Measurements from ENCODE around the gene RPP14. TPM values are rescaled to one million over a fixed set of nuclear protein-coding genes. Genes with fewer than 3 reads are reported as not detected.
"Not testable (repeated sequence)": the region's sequence is repeated elsewhere in the genome, so short reads cannot be mapped to it uniquely, and the experiment has no call there.

The RPP14 gene
- 18.6 TPM for total RNA-seq
- polyA plus RNA-seq (ENCODE audit: insufficient read depth in 1 of 8, insufficient read length in 8 of 8, low replicate concordance in 1 of 8): 10 to 100 TPM; 14.3 to 24.6 (median 19.1) TPM
- long read RNA-seq, donor 1, full-length matches to known transcripts: 8 of 8 reads
- long read RNA-seq, donor 1, partial matches to known transcripts: 0 of 8 reads
- long read RNA-seq, donor 1, other reads (novel, unspliced or antisense): 0 of 8 reads
- long read RNA-seq, donor 2, full-length matches to known transcripts: 2 of 2 reads
- long read RNA-seq, donor 2, partial matches to known transcripts: 0 of 2 reads
- long read RNA-seq, donor 2, other reads (novel, unspliced or antisense): 0 of 2 reads
- long read RNA-seq, donor 3, full-length matches to known transcripts: 15 of 15 reads
- long read RNA-seq, donor 3, partial matches to known transcripts: 0 of 15 reads
- long read RNA-seq, donor 3, other reads (novel, unspliced or antisense): 0 of 15 reads
- long read RNA-seq, donor 4, full-length matches to known transcripts: 9 of 9 reads
- long read RNA-seq, donor 4, partial matches to known transcripts: 0 of 9 reads
- long read RNA-seq, donor 4, other reads (novel, unspliced or antisense): 0 of 9 reads
- long read RNA-seq, donor 5, full-length matches to known transcripts: 18 of 18 reads
- long read RNA-seq, donor 5, partial matches to known transcripts: 0 of 18 reads
- long read RNA-seq, donor 5, other reads (novel, unspliced or antisense): 0 of 18 reads
- long read RNA-seq, donor 6, full-length matches to known transcripts: 14 of 29 reads
- long read RNA-seq, donor 6, partial matches to known transcripts: 15 of 29 reads
- long read RNA-seq, donor 6, other reads (novel, unspliced or antisense): 0 of 29 reads
- long read RNA-seq, donor 7, full-length matches to known transcripts: 8 of 8 reads
- long read RNA-seq, donor 7, partial matches to known transcripts: 0 of 8 reads
- long read RNA-seq, donor 7, other reads (novel, unspliced or antisense): 0 of 8 reads
- long read RNA-seq, donor 8, full-length matches to known transcripts: 4 of 4 reads
- long read RNA-seq, donor 8, partial matches to known transcripts: 0 of 4 reads
- long read RNA-seq, donor 8, other reads (novel, unspliced or antisense): 0 of 4 reads
- long read RNA-seq, donor 9, full-length matches to known transcripts: 7 of 7 reads
- long read RNA-seq, donor 9, partial matches to known transcripts: 0 of 7 reads
- long read RNA-seq, donor 9, other reads (novel, unspliced or antisense): 0 of 7 reads
- long read RNA-seq, donor 10, full-length matches to known transcripts: 6 of 6 reads
- long read RNA-seq, donor 10, partial matches to known transcripts: 0 of 6 reads
- long read RNA-seq, donor 10, other reads (novel, unspliced or antisense): 0 of 6 reads
- long read RNA-seq, donor 11, full-length matches to known transcripts: 4 of 4 reads
- long read RNA-seq, donor 11, partial matches to known transcripts: 0 of 4 reads
- long read RNA-seq, donor 11, other reads (novel, unspliced or antisense): 0 of 4 reads

- WGBS (ENCODE audit: insufficient coverage): 4% methylated on average over 68 of the region's 71 CpGs
- peak within 1 kb of the TSS; percentile 95 for H3K4me3 ChIP-seq (ENCODE audit: low read length)
Observed at GRCh38 chr3:58305882-58306711, at the start of gene RPP14, which contains the start of gene HTD2. RPP14 (plus strand) TSS chr3:58306245; CDS start chr3:58310330, 4,085 bp downstream. HTD2 (plus strand) TSS chr3:58306520; CDS start chr3:58317614, 11,094 bp downstream.

GRCh38 chr3:58256511-58256910 lies 49.5 kb upstream of the RPP14 start:
- H3K27ac ChIP-seq (ENCODE audit: low read length): no peak overlapping the region
- WGBS (ENCODE audit: insufficient coverage): no CpG with 5 or more reads among the region's 4 CpGs
- peaks cover 3% of the 10 kb centered on the region for H3K36me3 ChIP-seq (ENCODE audit: control insufficient read depth, insufficient read depth, low read length)
- H3K9me3 ChIP-seq (replicated peaks; ENCODE audit: control insufficient read depth, low read depth, low read length): no peaks in the 10 kb centered on the region
- H3K27me3 ChIP-seq (ENCODE audit: control insufficient read depth, insufficient read depth, low read length): no peaks in the 10 kb centered on the region
- DNase-seq: no peak
- H3K4me1 ChIP-seq (ENCODE audit: control insufficient read depth, insufficient read depth, low read length): no peaks in the 10 kb centered on the region
- H3K4me3 ChIP-seq (ENCODE audit: low read length): no peak overlapping the region

More at GRCh38 chr3:58305882-58306711, at the start of gene RPP14, which contains the start of gene HTD2:
- Histone ChIP-seq H3K27ac (ENCODE audit: low read length) (peak within 1 kb of the TSS; percentile 99), H3K36me3 (ENCODE audit: control insufficient read depth, insufficient read depth, low read length) (peaks cover 29% of the 10 kb centered on the region), H3K4me1 (ENCODE audit: control insufficient read depth, insufficient read depth, low read length) (peaks cover 18% of the 10 kb centered on the region), H3K27me3 (ENCODE audit: control insufficient read depth, insufficient read depth, low read length) (peaks cover 2% of the 10 kb centered on the region), H3K9me3 (replicated peaks; ENCODE audit: control insufficient read depth, low read depth, low read length) (no peaks in the 10 kb centered on the region)
- DNase-seq: peak; percentile 99

GRCh38 chr3:58258392-58259055 lies 47.5 kb upstream of the RPP14 start:
- no peaks in the 10 kb centered on the region for H3K9me3 ChIP-seq (replicated peaks; ENCODE audit: control insufficient read depth, low read depth, low read length)
- peaks cover 3% of the 10 kb centered on the region for H3K36me3 ChIP-seq (ENCODE audit: control insufficient read depth, insufficient read depth, low read length)
- 69% methylated on average over 7 of the region's 10 CpGs for WGBS (ENCODE audit: insufficient coverage)

GRCh38 chr3:58260261-58260731 lies 45.7 kb upstream of the RPP14 start:
- peaks cover 3% of the 10 kb centered on the region for H3K36me3 ChIP-seq (ENCODE audit: control insufficient read depth, insufficient read depth, low read length)
- 90% methylated on average over 2 of the region's 6 CpGs for WGBS (ENCODE audit: insufficient coverage)

More at GRCh38 chr3:58258392-58259055, 47.5 kb upstream of the RPP14 start:
- no peaks in the 10 kb centered on the region for H3K4me1 ChIP-seq (ENCODE audit: control insufficient read depth, insufficient read depth, low read length)
- no peak overlapping the region for H3K27ac ChIP-seq (ENCODE audit: low read length)
- no peak overlapping the region for H3K4me3 ChIP-seq (ENCODE audit: low read length)
- DNase-seq: no peak
- H3K27me3 ChIP-seq (ENCODE audit: control insufficient read depth, insufficient read depth, low read length): no peaks in the 10 kb centered on the region

GRCh38 chr3:58260733-58261132 lies 45.3 kb upstream of the RPP14 start:
- H3K4me3 ChIP-seq (ENCODE audit: low read length): no peak overlapping the region
- peak; percentile 33 for DNase-seq
- H3K27me3 ChIP-seq (ENCODE audit: control insufficient read depth, insufficient read depth, low read length): no peaks in the 10 kb centered on the region
- H3K27ac ChIP-seq (ENCODE audit: low read length): no peak overlapping the region
- WGBS (ENCODE audit: insufficient coverage): 84% methylated on average over 4 of the region's 6 CpGs
- H3K9me3 ChIP-seq (replicated peaks; ENCODE audit: control insufficient read depth, low read depth, low read length): no peaks in the 10 kb centered on the region
- H3K4me1 ChIP-seq (ENCODE audit: control insufficient read depth, insufficient read depth, low read length): no peaks in the 10 kb centered on the region
- peaks cover 3% of the 10 kb centered on the region for H3K36me3 ChIP-seq (ENCODE audit: control insufficient read depth, insufficient read depth, low read length)

More at GRCh38 chr3:58260261-58260731, 45.7 kb upstream of the RPP14 start:
- no peak overlapping the region for H3K27ac ChIP-seq (ENCODE audit: low read length)
- DNase-seq: peak; percentile 13
- no peaks in the 10 kb centered on the region for H3K4me1 ChIP-seq (ENCODE audit: control insufficient read depth, insufficient read depth, low read length)
- H3K9me3 ChIP-seq (replicated peaks; ENCODE audit: control insufficient read depth, low read depth, low read length): no peaks in the 10 kb centered on the region
- no peak overlapping the region for H3K4me3 ChIP-seq (ENCODE audit: low read length)
- H3K27me3 ChIP-seq (ENCODE audit: control insufficient read depth, insufficient read depth, low read length): no peaks in the 10 kb centered on the region

GRCh38 chr3:58261954-58262666 lies 43.9 kb upstream of the RPP14 start:
- no CpG with 5 or more reads among the region's 3 CpGs for WGBS (ENCODE audit: insufficient coverage)
- DNase-seq: no peak

GRCh38 chr3:58266577-58266976 lies 39.5 kb upstream of the RPP14 start:
- DNase-seq: peak; percentile 50
- Histone ChIP-seq H3K27me3 (ENCODE audit: control insufficient read depth, insufficient read depth, low read length) (no peaks in the 10 kb centered on the region), H3K4me3 (ENCODE audit: low read length) (no peak overlapping the region), H3K27ac (ENCODE audit: low read length) (no peak overlapping the region), H3K9me3 (replicated peaks; ENCODE audit: control insufficient read depth, low read depth, low read length) (no peaks in the 10 kb centered on the region), H3K36me3 (ENCODE audit: control insufficient read depth, insufficient read depth, low read length) (peaks cover 5% of the 10 kb centered on the region), H3K4me1 (ENCODE audit: control insufficient read depth, insufficient read depth, low read length) (no peaks in the 10 kb centered on the region)
- no CpG with 5 or more reads among the region's 1 CpG for WGBS (ENCODE audit: insufficient coverage)

More at GRCh38 chr3:58261954-58262666, 43.9 kb upstream of the RPP14 start:
- no peaks in the 10 kb centered on the region for H3K4me1 ChIP-seq (ENCODE audit: control insufficient read depth, insufficient read depth, low read length)
- H3K27me3 ChIP-seq (ENCODE audit: control insufficient read depth, insufficient read depth, low read length): no peaks in the 10 kb centered on the region
- H3K36me3 ChIP-seq (ENCODE audit: control insufficient read depth, insufficient read depth, low read length): no peaks in the 10 kb centered on the region
- no peak overlapping the region for H3K27ac ChIP-seq (ENCODE audit: low read length)
- H3K4me3 ChIP-seq (ENCODE audit: low read length): no peak overlapping the region
- no peaks in the 10 kb centered on the region for H3K9me3 ChIP-seq (replicated peaks; ENCODE audit: control insufficient read depth, low read depth, low read length)

- WGBS (ENCODE audit: insufficient coverage): 100% methylated on average over 1 of the region's 1 CpG
- not testable (repeated sequence) for DNase-seq
Observed at GRCh38 chr3:58267543-58267942, 38.5 kb upstream of the RPP14 start.

More at GRCh38 chr3:58267543-58267942, 38.5 kb upstream of the RPP14 start:
- not testable (repeated sequence) for H3K9me3 ChIP-seq (replicated peaks; ENCODE audit: control insufficient read depth, low read depth, low read length); H3K4me3 ChIP-seq (ENCODE audit: low read length); H3K27ac ChIP-seq (ENCODE audit: low read length); H3K4me1 ChIP-seq (ENCODE audit: control insufficient read depth, insufficient read depth, low read length); H3K27me3 ChIP-seq (ENCODE audit: control insufficient read depth, insufficient read depth, low read length); H3K36me3 ChIP-seq (ENCODE audit: control insufficient read depth, insufficient read depth, low read length)
